H54 (cell line): ENCODE data around the gene JOSD1.
A peak's percentile ranks its signal among the peaks of the same experiment; 100 is the strongest.

Experiments used
- DNase-seq: peaks from one replicate; pipeline ENCODE4 v3.0.0; 2011; ENCODE audit warnings: low spot score, mixed read lengths; ENCODE audit not compliant: insufficient read length
- FAIRE-seq: peaks from 3 replicates; lab custom pipeline; 2011; peaks lifted over from hg19 to GRCh38; lab: Jason Lieb, UNC
- POLR2A ChIP-seq: IDR thresholded peaks from 2 replicates; pipeline ENCODE4 v1.6.1; 2011; ENCODE audit warnings: low read depth, mild to moderate bottlenecking, low read length

Gene JOSD1

DNA sequence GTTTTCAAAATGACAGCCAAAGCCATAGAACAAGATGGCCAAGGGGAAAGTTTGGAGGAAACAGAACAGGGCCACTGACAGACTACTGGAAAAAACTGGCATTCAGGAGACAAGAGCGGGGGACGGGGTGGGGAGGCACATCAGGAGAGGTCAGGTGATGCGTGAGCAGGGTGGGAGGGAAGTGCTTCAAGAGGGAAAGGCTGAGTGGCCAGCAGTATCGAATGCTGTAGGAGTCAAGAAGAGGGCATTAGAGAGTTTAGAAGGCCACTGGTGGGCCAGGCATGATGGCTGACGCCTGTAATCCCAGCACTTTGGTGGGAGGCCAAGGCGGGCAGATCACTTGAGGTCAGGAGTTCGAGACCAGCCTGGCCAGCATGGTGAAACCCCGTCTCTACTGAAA is 13.2 kb upstream of the JOSD1 start:
- no peak for TF ChIP-seq POLR2A
- DNase-seq (no peak), FAIRE-seq (no peak)

GRCh38 chr22:38712486-38713207 is 11.9 kb upstream of the JOSD1 start:
- FAIRE-seq (no peak), DNase-seq (no peak)
- TF ChIP-seq POLR2A: no peak

DNA sequence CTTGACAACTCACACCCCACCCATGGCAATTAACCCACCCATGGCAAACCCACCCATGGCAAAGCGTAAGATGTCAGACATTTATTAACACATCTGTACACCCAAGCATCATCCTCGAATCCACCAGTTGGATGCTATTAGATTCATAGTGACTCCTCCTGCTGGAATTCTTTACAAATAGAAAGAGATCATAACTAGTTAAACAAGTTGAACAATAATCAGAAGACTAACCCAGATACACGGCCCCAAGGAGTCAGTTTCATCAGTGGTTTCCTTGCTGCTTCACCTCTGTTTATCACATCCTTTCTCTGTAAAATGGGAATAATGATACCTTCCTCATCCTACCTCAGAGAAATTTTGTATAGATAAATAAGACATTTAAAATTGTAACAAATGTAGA is 10.1 kb upstream of the JOSD1 start:
- DNase-seq (no peak), FAIRE-seq (no peak)
- TF ChIP-seq POLR2A: no peak

DNA sequence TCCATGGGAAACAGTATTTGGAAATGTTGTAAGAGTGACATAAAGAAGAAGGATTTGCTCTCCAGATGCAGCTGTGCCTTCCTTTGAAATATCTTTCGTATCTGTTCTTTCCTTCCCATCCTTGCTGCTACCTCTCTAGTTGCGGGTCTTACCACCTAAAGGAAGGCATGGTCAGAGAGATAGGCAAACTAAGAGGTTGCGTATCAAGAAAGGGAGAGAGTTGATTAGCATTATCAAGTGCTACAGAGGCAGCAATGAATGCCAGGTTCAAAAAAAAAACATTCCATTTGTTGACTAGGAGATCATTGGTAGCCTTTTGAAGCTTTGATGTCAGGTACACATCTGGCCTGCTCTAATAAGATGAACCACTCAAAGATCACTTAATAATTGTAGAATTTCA is 9.6 kb upstream of the JOSD1 start:
- no peak for FAIRE-seq
- no peak for TF ChIP-seq POLR2A
- no peak for DNase-seq

DNA sequence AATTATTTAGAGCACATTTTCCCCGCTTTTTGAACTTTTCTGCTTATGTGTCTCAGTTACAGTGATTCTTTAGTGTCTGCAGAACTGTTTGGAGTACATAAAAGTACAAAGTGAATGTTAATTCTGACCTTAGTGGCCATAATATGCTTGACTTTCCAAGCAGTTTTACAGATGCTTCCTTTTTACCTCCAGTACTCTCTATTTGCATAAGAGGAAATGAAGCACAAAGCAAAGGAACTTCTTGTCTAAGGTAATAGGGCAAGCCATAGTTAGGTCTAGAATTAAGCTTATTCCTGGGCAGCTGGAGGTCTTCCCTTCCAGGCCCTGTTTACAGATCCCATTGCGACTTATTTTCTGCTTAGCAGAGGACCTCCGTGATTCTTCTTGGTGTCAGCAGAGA is 8.6 kb upstream of the JOSD1 start:
- DNase-seq (no peak), FAIRE-seq (no peak)
- TF ChIP-seq POLR2A: no peak

GRCh38 chr22:38707984-38708383 is 7.2 kb upstream of the JOSD1 start:
- FAIRE-seq: no peak
- no peak for DNase-seq
- no peak for TF ChIP-seq POLR2A

DNA sequence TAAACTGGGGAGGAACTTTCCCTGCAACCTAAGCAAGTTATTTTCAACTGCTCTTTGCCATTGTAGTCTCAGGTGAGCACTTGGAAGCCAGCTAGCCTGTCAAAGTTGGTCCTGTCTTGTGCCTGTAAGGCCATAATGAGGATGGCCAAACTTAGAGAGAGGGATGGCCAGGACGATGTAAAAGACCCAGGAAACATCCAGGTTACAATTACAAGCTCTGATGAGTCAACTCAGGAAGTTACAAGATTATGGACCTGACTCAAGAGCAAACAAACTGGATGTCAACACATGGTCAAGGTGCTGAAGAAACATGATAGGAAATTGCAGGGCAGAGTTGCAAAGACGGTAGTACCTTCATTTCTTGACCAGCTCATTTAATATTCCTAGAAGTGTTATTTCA is 6.6 kb upstream of the JOSD1 start:
- FAIRE-seq (peak; percentile 68), DNase-seq (no peak)
- TF ChIP-seq POLR2A: no peak

- TF ChIP-seq POLR2A: no peak
- no peak for DNase-seq
- FAIRE-seq: no peak
Measured at GRCh38 chr22:38706901-38707195, 6.1 kb upstream of the JOSD1 start.

GRCh38 chr22:38706101-38706900 is 5.6 kb upstream of the JOSD1 start:
- DNase-seq (no peak), FAIRE-seq (no peak)
- TF ChIP-seq POLR2A: no peak

GRCh38 chr22:38705235-38706100 is 4.7 kb upstream of the JOSD1 start, which contains the start of gene GTPBP1:
Gene GTPBP1, plus strand, starts transcription at chr22:38705944. Its CDS starts 12 bp downstream, at chr22:38705956.
- DNase-seq (peak; percentile 90), FAIRE-seq (peak; percentile 98)
- TF ChIP-seq POLR2A: peak; percentile 55

- DNase-seq (no peak), FAIRE-seq (no peak)
- no peak for TF ChIP-seq POLR2A
Measured at GRCh38 chr22:38704654-38705234, 4.0 kb upstream of the JOSD1 start.

DNA sequence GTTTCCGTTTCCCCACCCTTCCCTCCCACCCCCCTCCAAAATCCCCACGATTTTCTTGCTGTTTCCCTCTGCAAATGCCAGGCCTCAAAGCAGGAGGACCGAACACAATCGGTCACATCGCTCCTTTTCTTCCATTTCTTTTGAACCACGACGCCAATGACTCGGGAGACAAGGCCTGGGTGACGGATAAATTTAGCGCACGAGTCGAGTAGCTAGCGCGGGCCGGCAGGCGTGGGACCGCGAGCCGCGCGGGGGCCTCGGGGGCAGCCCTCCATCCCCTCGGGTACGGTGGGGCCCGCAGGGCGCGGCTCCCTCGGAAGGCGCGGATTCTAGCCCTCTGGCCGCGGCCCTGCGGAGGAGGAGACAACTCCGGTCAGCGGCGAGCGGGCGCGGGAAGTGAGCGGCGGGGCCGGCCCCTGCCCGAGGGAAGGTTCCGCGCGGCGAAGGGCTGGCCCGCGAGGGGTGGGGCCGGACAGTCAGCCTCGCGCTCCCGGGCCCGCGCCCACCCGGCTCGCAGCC is 414 bp downstream of the JOSD1 start:
- FAIRE-seq (no peak), DNase-seq (no peak)
- 0 out of 2 replicates have a peak, but pooled peaks have one; percentile 10 for TF ChIP-seq POLR2A

- DNase-seq: no peak
- no peak for FAIRE-seq
- TF ChIP-seq POLR2A: no peak
Measured at GRCh38 chr22:38699784-38700183, 959 bp downstream of the JOSD1 start.
